Omental fat pad (tissue), 4 donors: ENCODE data around the gene MEOX1. TPM values are rescaled to one million over a fixed set of nuclear protein-coding genes. Genes with fewer than 3 reads are reported as not detected.

Experiments
- ATAC-seq: fragments of 150-250 bp; one replicate; pipeline ENCODE4 v1.9.1; 2016; ENCODE audit warnings: mild to moderate bottlenecking, moderate library complexity; ENCODE audit not compliant: low FRiP score
- DNase-seq: peaks from one replicate; pipeline ENCODE4 v3.0.0-alpha.2; 2019; ENCODE audit warnings: low spot score
- CTCF ChIP-seq, 3 donors: fragments of 450-650 bp; IDR thresholded peaks; one replicate each; pipeline ENCODE4 v1.5.1; 2016 to 2017; ENCODE audit warnings: antibody characterized with exemption in 3 of 3, mild to moderate bottlenecking in 3 of 3, moderate library complexity in 2 of 3
- total RNA-seq, 4 donors: library from RNA; depleted of rRNA; stranded (reverse); fragments of >200 nt; gene quantifications; one replicate each; pipeline ENCODE4 v1.1.0, GENCODE V29; 2016

MEOX1 gene
- total RNA-seq, 4 donors from 2014 or later: 5.6 to 56.6 (median 11.1) TPM

DNA sequence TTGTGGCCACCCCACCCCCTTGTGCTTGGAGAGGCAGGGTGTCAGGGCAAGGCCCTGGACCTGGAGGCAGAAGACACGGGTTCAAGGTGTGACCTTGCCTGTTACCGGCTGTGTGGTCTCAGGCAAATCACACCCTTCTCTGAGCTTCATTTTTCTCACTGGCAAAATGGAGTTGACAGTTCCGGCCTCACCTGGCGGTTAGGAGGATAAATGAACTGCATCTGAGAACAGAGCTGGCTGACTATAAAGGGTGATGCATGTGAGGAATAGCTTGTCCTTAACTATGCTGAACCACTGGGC is 4.2 kb upstream of the MEOX1 start:
- ATAC-seq (peak; percentile 40), DNase-seq (no peak)
- TF ChIP-seq CTCF (IDR thresholded peaks at IDR 0.05): no peak

DNA sequence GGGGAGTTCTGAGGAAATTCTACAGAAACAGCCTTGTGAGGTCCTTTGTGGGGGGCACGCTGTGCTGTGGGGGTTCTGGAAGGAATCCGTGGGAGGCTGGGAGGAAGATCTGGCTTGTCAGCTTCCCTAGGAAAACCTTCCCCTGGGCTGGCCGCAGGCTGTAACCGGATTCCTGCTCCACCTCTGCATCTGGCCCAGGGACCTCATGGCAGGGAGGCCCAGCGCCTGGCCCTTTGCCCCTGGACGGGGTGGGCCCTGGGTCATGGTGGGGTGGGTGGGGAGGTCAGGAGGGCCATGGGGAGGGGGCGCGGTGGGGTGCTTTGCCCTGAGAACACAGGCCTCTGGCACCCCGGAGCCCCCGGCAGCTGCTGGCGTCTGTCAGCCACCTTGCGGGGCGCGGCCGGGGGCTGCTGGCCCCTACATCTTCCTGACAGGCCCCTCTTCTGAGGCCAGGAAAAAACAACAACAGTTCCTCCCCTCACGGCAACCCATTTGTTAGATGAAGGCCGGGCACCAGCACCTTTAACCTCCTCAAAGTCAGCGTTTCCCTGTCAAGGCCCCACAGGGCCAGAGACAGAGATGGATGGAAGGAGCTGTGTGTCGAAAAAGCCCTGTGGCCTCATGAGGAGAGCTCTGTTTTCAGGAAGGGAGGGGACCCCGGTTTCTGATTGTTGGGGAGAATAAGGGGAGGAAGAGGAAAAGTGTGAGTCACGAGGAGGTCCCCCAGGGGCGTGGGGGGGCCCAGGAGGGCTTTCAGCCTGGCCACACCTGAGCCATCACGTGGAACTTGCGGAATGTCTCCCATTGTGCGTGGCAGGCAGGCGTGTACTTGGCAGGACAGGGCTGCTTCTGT is 3.6 kb upstream of the MEOX1 start:
- no peak for ATAC-seq
- DNase-seq: no peak
- TF ChIP-seq CTCF (IDR thresholded peaks at IDR 0.05): no peak

DNA sequence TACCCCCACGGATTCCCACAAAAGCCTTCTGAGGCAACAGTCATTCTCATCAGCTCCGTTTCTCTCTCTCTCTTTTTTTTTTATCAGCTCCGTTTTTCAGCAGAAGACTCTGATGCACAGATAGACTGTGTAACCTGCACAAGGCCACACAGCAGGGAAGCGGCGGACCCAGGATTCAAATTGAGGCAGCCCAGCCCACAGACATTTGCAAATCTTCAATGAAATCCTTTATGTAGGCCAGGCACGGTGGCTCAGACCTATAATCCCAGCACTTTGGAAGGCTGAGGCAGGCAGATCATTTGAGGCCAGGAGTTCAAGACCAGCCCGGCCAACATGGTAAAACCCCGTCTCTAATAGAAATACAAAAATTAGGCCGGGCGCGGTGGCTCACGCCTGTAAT is 2.4 kb upstream of the MEOX1 start:
- no peak for TF ChIP-seq CTCF (IDR thresholded peaks at IDR 0.05)
- no peak for DNase-seq
- no peak for ATAC-seq

- DNase-seq (no peak), ATAC-seq (no peak)
- no peak for TF ChIP-seq CTCF (IDR thresholded peaks at IDR 0.05)
Measured at GRCh38 chr17:43663383-43663782, 1.7 kb upstream of the MEOX1 start.

GRCh38 chr17:43662413-43663141 is 855 bp upstream of the MEOX1 start:
- TF ChIP-seq CTCF (IDR thresholded peaks at IDR 0.05): no peak
- DNase-seq: no peak
- ATAC-seq: no peak

DNA sequence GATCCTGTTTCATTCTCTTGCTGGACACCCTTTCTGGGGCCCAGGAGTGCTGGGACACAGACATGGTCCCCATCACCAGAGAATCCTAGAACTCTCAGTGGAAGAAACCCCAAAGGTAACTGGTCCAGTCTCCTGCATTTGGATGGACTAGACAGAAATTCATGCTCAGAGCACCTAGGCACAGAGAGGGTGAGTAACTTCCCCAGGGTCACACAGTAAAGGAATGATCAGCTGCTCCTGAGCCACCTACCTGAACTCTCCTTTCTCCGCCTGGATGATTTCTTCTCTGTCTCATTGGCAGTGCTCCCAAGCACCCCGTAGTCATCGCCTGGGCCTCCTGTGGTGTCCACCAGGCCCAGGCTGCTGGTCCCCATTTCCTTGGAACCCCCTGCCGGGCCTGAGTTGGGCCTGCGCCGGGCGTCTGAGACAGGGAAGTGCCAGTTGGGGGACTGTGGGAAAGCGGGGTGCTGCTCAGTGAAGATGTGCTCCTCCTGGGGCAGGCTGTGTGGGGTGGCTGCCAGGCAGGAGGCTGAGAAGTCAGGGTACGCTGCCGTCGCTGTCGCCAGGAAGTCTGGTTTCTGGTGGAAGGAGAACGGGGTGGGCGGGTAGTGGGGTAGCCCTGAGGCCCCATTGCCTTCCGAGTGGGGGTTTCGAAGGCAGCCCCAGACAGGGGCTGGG is 767 bp downstream of the MEOX1 start:
- TF ChIP-seq CTCF (IDR thresholded peaks at IDR 0.05): no peak
- DNase-seq (no peak), ATAC-seq (no peak)
